Activated CD8-positive, alpha-beta T cell treated with anti-CD3 and anti-CD28 coated beads, Interleukin-2, amount 10 ng/mL, durations not matched to agents 7 days and 5 days (primary cell): ENCODE results near the gene SP9. TPM values are rescaled to one million over a fixed set of nuclear protein-coding genes. Genes with fewer than 3 reads are reported as not detected.

Source experiments
- total RNA-seq, 2 experiments: library from RNA; stranded (reverse); gene quantifications; one replicate each; pipeline ENCODE4 v1.2.3, GENCODE V29; 2021

SP9 gene
- total RNA-seq, 2 experiments from 2014 or later = not detected

Other genes starting within 250 kb of the SP9 start
- gene OLA1, start 86.4 kb upstream of the SP9 start, total RNA-seq = 10 to 100 TPM; 71.6 to 73.1 TPM
- 10 to 100 TPM; 14.7 to 18.6 TPM for gene SCRN3, start 60.8 kb downstream of the SP9 start, total RNA-seq
- gene GPR155, start 152.1 kb downstream of the SP9 start, total RNA-seq = 10 to 100 TPM; 17.3 to 19.8 TPM